ENCODE data around the gene KCNN1.

KCNN1 gene

GRCh38 chr19:17977021-17977420 is 10.1 kb downstream of the KCNN1 start:
- TF ChIP-seq CTCF (IDR thresholded peaks at IDR 0.05; ENCODE audit: low read length) (no peak), EZH2 (IDR thresholded peaks at IDR 0.05; ENCODE audit: borderline replicate concordance, low read length) (no peak)
- no peak overlapping the region for H3K4me2 ChIP-seq (ENCODE audit: low read length)
- no peak overlapping the region for H2AFZ ChIP-seq (ENCODE audit: low read length)
- no peaks in the 10 kb centered on the region for H3K9me2 ChIP-seq (ENCODE audit: low read depth, low read length)
- no peaks in the 10 kb centered on the region for H3F3A ChIP-seq (ENCODE audit: insufficient read depth, low read length)
- H3K4me3 ChIP-seq (ENCODE audit: low read depth, low read length, poor library complexity, severe bottlenecking): no peak overlapping the region
- peaks cover 7% of the 10 kb centered on the region for H3K4me1 ChIP-seq (ENCODE audit: insufficient read depth, low read length, severe bottlenecking)
- no peaks in the 10 kb centered on the region for H4K20me1 ChIP-seq (ENCODE audit: insufficient read depth, low read length)
- no peak overlapping the region for H3K27ac ChIP-seq (ENCODE audit: low read depth, low read length, poor library complexity, severe bottlenecking)
- peaks cover 3% of the 10 kb centered on the region; the same call in 1 of the 2 replicates for H3K27me3 ChIP-seq (ENCODE audit: insufficient read depth, low read length)
- H3K9ac ChIP-seq (ENCODE audit: low read length): no peak overlapping the region
- no peaks in the 10 kb centered on the region for H3K79me2 ChIP-seq (ENCODE audit: insufficient read depth, low read length)
- no peaks in the 10 kb centered on the region for H3K9me3 ChIP-seq (ENCODE audit: low read length)
- H3K36me3 ChIP-seq (ENCODE audit: insufficient read depth, low read length): no peaks in the 10 kb centered on the region

- H3K4me3 ChIP-seq (ENCODE audit: low read depth, low read length, poor library complexity, severe bottlenecking): no peak overlapping the region
- no peak overlapping the region for H3K9ac ChIP-seq (ENCODE audit: low read length)
- no peaks in the 10 kb centered on the region for H3K9me3 ChIP-seq (ENCODE audit: low read length)
- H3K79me2 ChIP-seq (ENCODE audit: insufficient read depth, low read length): no peaks in the 10 kb centered on the region
- H3K9me2 ChIP-seq (ENCODE audit: low read depth, low read length): no peaks in the 10 kb centered on the region
- TF ChIP-seq CTCF (IDR thresholded peaks at IDR 0.05; ENCODE audit: low read length) (no peak), EZH2 (IDR thresholded peaks at IDR 0.05; ENCODE audit: borderline replicate concordance, low read length) (no peak)
- H3K4me2 ChIP-seq (ENCODE audit: low read length): no peak overlapping the region
- no peaks in the 10 kb centered on the region for H3F3A ChIP-seq (ENCODE audit: insufficient read depth, low read length)
- peaks cover 3% of the 10 kb centered on the region; the same call in 1 of the 2 replicates for H3K27me3 ChIP-seq (ENCODE audit: insufficient read depth, low read length)
- no peak overlapping the region for H2AFZ ChIP-seq (ENCODE audit: low read length)
- no peaks in the 10 kb centered on the region for H4K20me1 ChIP-seq (ENCODE audit: insufficient read depth, low read length)
- no peak overlapping the region for H3K27ac ChIP-seq (ENCODE audit: low read depth, low read length, poor library complexity, severe bottlenecking)
- no peaks in the 10 kb centered on the region for H3K36me3 ChIP-seq (ENCODE audit: insufficient read depth, low read length)
- H3K4me1 ChIP-seq (ENCODE audit: insufficient read depth, low read length, severe bottlenecking): peaks cover 7% of the 10 kb centered on the region
Measured at GRCh38 chr19:17977488-17977887, 10.6 kb downstream of the KCNN1 start.

GRCh38 chr19:17981611-17982010 is 14.7 kb downstream of the KCNN1 start:
- Histone ChIP-seq H4K20me1 (ENCODE audit: insufficient read depth, low read length) (no peaks in the 10 kb centered on the region), H3K27ac (ENCODE audit: low read depth, low read length, poor library complexity, severe bottlenecking) (no peak overlapping the region), H3K9me3 (ENCODE audit: low read length) (no peaks in the 10 kb centered on the region), H2AFZ (ENCODE audit: low read length) (no peak overlapping the region), H3K4me3 (ENCODE audit: low read depth, low read length, poor library complexity, severe bottlenecking) (no peak overlapping the region), H3K9me2 (ENCODE audit: low read depth, low read length) (no peaks in the 10 kb centered on the region), H3K36me3 (ENCODE audit: insufficient read depth, low read length) (no peaks in the 10 kb centered on the region), H3K27me3 (ENCODE audit: insufficient read depth, low read length) (0 out of 2 replicates have a peak, but pooled peaks cover 7% of the 10 kb centered on the region), H3K4me2 (ENCODE audit: low read length) (no peak overlapping the region), H3F3A (ENCODE audit: insufficient read depth, low read length) (no peaks in the 10 kb centered on the region), H3K9ac (ENCODE audit: low read length) (no peak overlapping the region), H3K79me2 (ENCODE audit: insufficient read depth, low read length) (no peaks in the 10 kb centered on the region), H3K4me1 (ENCODE audit: insufficient read depth, low read length, severe bottlenecking) (peaks cover 7% of the 10 kb centered on the region)
- TF ChIP-seq EZH2 (IDR thresholded peaks at IDR 0.05; ENCODE audit: borderline replicate concordance, low read length) (no peak), CTCF (IDR thresholded peaks at IDR 0.05; ENCODE audit: low read length) (no peak)
